ENCODE results near the gene ATP8B3.

- TF ChIP-seq, protein P1, sequence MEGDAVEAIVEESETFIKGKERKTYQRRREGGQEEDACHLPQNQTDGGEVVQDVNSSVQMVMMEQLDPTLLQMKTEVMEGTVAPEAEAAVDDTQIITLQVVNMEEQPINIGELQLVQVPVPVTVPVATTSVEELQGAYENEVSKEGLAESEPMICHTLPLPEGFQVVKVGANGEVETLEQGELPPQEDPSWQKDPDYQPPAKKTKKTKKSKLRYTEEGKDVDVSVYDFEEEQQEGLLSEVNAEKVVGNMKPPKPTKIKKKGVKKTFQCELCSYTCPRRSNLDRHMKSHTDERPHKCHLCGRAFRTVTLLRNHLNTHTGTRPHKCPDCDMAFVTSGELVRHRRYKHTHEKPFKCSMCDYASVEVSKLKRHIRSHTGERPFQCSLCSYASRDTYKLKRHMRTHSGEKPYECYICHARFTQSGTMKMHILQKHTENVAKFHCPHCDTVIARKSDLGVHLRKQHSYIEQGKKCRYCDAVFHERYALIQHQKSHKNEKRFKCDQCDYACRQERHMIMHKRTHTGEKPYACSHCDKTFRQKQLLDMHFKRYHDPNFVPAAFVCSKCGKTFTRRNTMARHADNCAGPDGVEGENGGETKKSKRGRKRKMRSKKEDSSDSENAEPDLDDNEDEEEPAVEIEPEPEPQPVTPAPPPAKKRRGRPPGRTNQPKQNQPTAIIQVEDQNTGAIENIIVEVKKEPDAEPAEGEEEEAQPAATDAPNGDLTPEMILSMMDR (IDR thresholded peaks at IDR 0.05) = no peak
- TF ChIP-seq POLR2A (IDR thresholded peaks at IDR 0.05) (no peak), POLR2AphosphoS5 (IDR thresholded peaks at IDR 0.05) (peak in 1 of 3 donors; percentile 72)
Observed at GRCh38 chr19:1811472-1811894, 593 bp downstream of the ATP8B3 start.
